Lower leg skin (tissue), 4 donors: ENCODE data around the gene STAG3. TPM values are rescaled to one million over a fixed set of nuclear protein-coding genes. Genes with fewer than 3 reads are reported as not detected.

Experiments
- DNase-seq, 2 donors: peaks; one replicate each; pipeline ENCODE4 v3.0.0-alpha.2; 2019; ENCODE audit warnings: low spot score in 2 of 2
- H3K4me3 ChIP-seq: fragments of 200-600 bp; sonication (generic); 2 replicates; pipeline ENCODE4 v1.5.1; 2017; ENCODE audit warnings: mild to moderate bottlenecking, low read depth; ENCODE audit not compliant: poor library complexity, severe bottlenecking
- POLR2A ChIP-seq, 2 donors: fragments of 450-650 bp; IDR thresholded peaks; one replicate each; pipeline ENCODE4 v1.6.1; 2016 to 2017; ENCODE audit warnings: antibody characterized with exemption in 2 of 2, mild to moderate bottlenecking in 1 of 2, moderate library complexity in 1 of 2
- WGBS, 2 donors: methylation state at CpG; one replicate each; pipeline ENCODE4 v1.1.5; 2018; 5-methylcytosine and 5-hydroxymethylcytosine counted together
- intact Hi-C: fragments of 100-400 bp; cut with DNase I; formaldehyde crosslinking; loops from one replicate; pipeline ENCODE4 v1.15.0; 2023; ENCODE audit warnings: low total_unique reads
- total RNA-seq, 4 donors: library from RNA; depleted of rRNA; stranded (reverse); fragments of >200 nt; gene quantifications; one replicate each; pipeline ENCODE4 v1.1.0, GENCODE V29; 2016
- TF ChIP-seq, protein P1 (sequence below), 3 donors: fragments of 450-650 bp; IDR thresholded peaks; one replicate each; pipeline ENCODE4 v1.5.1; 2016; ENCODE audit warnings: antibody characterized with exemption in 3 of 3, mild to moderate bottlenecking in 3 of 3, moderate library complexity in 2 of 3

The STAG3 gene
- total RNA-seq, 4 donors from 2014 or later: 0.34 to 1.8 (median 1.0) TPM

DNA sequence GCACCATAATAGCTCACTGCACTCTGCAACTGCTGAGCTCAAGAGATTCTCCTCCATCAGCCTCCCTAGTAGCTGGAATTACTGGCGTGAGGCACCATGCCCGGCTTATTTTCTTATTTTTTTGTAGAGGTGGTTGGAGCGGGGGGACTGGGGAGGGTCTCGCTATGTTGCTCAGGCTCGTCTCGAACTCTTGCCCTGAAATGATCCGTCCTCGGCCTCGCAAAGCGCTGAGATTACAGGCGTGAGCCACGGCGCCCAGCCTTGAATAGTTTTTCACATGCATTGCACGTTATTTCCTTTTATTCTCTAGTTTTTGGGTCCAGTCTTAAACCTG is 29.5 kb upstream of the STAG3 start:
- intact Hi-C loops: no loop called here
- TF ChIP-seq, protein P1, sequence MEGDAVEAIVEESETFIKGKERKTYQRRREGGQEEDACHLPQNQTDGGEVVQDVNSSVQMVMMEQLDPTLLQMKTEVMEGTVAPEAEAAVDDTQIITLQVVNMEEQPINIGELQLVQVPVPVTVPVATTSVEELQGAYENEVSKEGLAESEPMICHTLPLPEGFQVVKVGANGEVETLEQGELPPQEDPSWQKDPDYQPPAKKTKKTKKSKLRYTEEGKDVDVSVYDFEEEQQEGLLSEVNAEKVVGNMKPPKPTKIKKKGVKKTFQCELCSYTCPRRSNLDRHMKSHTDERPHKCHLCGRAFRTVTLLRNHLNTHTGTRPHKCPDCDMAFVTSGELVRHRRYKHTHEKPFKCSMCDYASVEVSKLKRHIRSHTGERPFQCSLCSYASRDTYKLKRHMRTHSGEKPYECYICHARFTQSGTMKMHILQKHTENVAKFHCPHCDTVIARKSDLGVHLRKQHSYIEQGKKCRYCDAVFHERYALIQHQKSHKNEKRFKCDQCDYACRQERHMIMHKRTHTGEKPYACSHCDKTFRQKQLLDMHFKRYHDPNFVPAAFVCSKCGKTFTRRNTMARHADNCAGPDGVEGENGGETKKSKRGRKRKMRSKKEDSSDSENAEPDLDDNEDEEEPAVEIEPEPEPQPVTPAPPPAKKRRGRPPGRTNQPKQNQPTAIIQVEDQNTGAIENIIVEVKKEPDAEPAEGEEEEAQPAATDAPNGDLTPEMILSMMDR (IDR thresholded peaks at IDR 0.05): no peak
- no peak for TF ChIP-seq POLR2A (IDR thresholded peaks at IDR 0.05)
- no peak for DNase-seq
- WGBS, 2 donors: 9 to 11% methylated on average over 14 of the region's 14 CpGs
- no peak overlapping the region for H3K4me3 ChIP-seq

DNA sequence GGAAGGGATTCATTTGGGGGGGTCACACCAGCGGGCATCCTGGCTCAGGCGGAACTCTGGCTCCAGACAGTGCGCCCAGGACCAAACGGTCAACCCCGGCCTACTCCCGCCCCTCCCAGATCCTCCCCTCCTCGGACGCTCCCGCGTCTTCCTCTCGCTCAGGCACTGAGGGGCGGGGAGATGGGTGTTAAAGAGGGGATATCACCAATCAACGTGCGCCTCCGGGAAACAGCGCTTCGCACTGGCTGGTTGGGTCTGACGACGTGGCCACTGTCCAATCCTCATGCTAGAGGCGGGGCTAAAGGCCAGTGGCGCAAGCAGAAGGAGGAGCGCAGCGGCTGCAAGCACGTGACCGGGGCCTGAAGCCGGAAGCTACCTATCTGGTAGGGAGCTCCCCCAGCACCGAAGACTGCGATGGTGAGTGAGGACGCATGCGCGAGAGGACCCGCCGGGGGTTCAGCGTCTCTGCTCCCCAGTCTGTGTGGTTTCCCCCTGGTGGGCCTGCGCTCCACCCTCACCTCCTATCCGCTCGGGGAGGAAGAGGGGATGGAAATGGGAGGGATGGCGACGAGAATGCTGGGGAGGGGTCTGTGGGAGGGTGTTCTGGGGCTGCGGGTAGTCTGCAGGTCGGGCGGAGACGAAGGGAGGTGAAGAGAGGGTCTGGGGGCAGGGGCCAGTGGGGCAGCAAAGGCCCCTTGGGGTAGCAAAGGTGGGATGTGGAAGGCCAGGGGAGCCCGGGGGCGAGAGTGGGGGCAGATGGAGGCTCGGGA is 29.0 kb upstream of the STAG3 start, which contains the start of gene LAMTOR4:
Gene LAMTOR4, plus strand, starts transcription at position 360 of the 770 bp plus-strand sequence. Its CDS starts 55 bp downstream, at position 415.
- TF ChIP-seq POLR2A (IDR thresholded peaks at IDR 0.05): peak in 1 of 2 donors; percentile 59
- TF ChIP-seq, protein P1 (IDR thresholded peaks at IDR 0.05): no peak
- peak within 1 kb of the TSS; percentile 93 for H3K4me3 ChIP-seq
- intact Hi-C loops: no loop called here
- 1% methylated on average over 45 to 46 of the region's 46 CpGs for WGBS, 2 donors
- DNase-seq: peak; percentile 99 to 100

DNA sequence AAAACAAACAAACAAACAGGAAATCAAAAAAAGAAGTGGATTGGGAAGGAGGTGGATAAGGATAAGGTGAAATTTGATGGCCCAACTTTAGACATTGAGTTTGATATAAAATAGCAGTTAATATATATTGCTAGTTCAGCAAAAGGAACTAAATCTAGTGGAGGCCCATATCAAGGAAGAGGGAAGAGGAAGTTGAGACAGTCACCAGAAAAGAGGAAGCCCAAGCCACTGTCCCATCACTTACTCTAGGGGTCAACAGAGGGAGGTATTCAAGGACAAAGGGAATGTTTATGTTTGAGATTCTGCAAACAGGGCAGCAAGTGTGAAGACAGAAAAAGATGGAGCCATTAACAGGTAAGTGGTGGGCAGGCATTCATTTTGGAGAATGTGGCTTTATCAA is 25.3 kb upstream of the STAG3 start:
- DNase-seq: no peak
- no peak overlapping the region for H3K4me3 ChIP-seq
- intact Hi-C loops: no loop called here
- TF ChIP-seq POLR2A (IDR thresholded peaks at IDR 0.05): no peak
- TF ChIP-seq, protein P1 (IDR thresholded peaks at IDR 0.05): no peak

DNA sequence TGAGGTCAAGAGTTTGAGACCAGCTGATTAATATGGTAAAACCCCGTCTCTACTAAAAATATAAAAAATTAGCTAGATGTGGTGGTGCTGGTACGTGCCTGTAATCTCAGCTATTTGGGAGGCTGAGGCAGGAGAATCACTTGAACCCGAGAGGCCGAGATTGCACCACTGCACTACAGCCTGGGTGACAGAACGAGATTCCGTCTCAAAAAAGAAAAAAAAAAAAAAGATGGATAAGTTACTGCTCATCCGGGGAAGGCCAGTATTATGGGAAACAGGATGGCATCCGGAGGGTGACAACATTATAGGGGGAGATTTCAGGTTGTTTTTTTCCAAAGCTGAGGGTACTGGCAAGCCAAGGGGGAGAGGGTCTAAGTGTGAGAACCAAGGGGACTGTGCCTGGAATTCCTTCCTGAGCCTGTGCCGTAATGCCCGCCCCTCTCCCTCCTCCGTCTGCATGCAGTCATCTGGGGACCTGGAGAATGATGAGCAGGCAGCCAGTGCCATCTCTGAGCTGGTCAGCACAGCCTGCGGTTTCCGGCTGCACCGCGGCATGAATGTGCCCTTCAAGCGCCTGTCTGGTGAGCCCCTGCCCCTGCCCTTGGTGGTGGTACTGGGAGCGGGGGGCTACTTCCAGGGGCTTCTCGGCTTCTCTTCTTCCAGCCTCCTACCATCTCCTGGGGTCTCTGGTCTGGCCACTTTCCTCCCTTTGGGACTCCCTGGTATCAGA is 24.6 kb upstream of the STAG3 start:
- WGBS, 2 donors: 85 to 91% methylated on average over 18 of the region's 18 CpGs
- TF ChIP-seq POLR2A (IDR thresholded peaks at IDR 0.05): no peak
- TF ChIP-seq, protein P1 (IDR thresholded peaks at IDR 0.05): no peak
- no peak overlapping the region for H3K4me3 ChIP-seq
- intact Hi-C loops: no loop called here
- DNase-seq: no peak

DNA sequence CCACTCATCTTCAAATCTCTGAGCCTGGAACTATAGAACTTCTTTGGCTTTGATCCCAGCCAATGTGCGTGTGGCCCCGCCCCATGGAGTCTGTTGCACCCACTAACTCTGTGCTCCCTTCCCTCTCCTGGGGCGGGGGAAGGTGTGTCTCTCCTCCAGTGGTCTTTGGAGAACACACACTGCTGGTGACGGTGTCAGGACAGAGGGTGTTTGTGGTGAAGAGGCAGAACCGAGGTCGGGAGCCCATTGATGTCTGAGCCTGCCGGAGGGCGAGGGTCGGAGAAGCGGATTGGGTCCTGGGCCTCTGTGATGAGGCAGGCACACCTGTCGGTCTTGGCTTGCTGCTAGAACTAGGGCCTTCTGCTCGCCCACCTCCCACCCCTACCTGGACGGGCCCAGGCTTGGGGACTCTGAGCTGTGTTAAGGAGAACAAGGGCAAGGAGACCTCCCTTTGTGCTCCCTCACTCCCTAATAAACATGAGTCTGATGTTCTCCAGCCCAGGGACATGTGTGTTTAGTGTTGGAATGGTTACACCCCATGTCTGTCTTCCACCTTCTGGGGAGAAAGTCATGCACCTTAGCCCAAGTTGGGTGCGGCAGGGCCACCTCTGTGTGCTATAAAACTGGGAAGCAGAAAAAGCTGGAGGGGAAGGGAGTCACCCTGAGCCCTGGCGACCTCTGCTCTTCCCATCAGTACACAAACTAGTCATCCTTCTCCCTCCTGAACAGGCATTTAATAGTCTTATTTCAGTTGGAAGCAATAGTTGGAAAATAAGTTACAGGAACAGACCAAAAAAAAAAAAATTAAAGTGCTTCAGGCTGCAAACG is 23.8 kb upstream of the STAG3 start:
- no peak for DNase-seq
- no peak for TF ChIP-seq POLR2A (IDR thresholded peaks at IDR 0.05)
- TF ChIP-seq, protein P1 (IDR thresholded peaks at IDR 0.05): no peak
- intact Hi-C loops: no loop called here
- no peak overlapping the region for H3K4me3 ChIP-seq
- WGBS, 2 donors: 57% methylated on average over 12 to 16 of the region's 16 CpGs
